GM21786 (cell line): ENCODE measurements around the gene BMP5.

Source experiments
- ATAC-seq: cut with Tn5 transposase; IDR thresholded peaks from one replicate; pipeline ENCODE4 v1.9.1; 2021; ENCODE audit not compliant: unreplicated experiment

Gene BMP5

DNA sequence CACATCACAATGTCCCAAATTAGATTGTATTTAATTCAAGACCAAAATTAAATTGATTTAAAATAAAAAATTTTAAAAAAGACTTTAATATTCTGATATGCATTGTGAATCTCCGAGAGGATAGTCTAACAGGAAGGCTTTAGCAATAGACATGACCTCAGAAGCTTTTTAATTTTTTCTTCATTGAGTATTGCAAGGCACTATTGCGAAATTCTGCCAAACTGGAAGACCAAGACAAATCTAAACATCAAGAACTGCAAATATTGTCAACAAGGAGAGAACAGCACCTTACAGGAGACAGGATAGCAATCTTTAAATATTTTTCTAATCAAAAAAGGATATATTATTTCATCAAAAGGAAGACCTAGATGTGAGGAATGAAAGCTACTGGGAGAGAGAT is 56.9 kb downstream of the BMP5 start:
- no peak for ATAC-seq

GRCh38 chr6:55812509-55812908 is 62.9 kb downstream of the BMP5 start:
- peak; percentile 70 for ATAC-seq

DNA sequence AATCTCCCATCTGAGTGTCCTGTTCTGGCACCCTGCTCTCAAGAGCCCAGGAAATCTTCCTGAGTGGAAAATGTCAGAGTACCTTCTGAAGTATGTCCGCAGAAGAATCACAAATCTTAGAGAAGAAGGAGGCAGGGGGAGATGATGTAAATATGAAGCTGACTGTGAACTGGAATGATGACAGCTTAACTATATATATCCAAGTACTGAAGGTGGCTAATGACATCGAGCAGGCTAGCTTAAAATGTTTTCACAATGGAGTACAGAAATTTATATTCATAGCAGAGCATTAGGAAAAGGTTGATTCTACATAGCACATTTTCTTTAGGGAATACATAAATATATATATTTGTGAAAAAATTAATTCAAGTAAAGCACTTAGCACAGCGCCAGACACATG is 64.3 kb downstream of the BMP5 start:
- ATAC-seq, result no peak

DNA sequence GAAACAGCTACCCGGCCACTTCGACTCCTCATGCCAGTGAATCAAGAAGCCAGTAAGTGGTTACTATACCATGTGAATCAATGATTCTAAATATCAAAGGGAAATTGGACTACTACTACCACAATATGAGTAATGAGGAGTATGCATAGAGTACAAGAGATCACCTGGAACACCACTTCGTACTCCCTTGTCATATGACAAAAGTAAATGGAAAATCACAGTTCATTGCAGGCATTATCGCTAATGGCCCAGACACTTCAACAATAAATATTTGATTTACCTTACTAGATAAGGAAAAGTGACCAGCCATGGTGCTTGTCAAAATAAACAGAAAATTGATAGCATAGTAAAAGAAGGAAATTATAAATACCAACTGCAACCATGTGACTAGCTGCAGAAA is 73.1 kb downstream of the BMP5 start:
- ATAC-seq, result no peak

DNA sequence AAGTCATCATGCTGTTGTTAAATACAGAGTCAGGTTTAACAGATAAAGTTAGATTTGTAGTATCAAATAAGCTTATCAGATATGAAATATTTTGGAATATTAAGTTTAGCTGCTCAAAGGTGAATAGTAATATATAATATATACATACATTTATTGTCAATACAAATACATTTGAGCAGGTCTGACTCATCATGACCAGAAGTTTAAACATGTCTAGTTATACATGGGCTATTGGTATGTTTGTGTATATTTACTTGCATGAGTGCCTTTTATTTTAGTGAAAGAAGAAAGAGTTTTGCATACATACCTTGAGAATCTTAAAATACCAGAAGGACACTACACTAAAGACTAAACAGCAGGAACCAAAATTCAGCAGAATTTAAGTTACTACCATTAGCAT is 76.8 kb downstream of the BMP5 start:
- no peak for ATAC-seq

GRCh38 chr6:55794136-55794812 is 81.1 kb downstream of the BMP5 start:
- ATAC-seq, result no peak

DNA sequence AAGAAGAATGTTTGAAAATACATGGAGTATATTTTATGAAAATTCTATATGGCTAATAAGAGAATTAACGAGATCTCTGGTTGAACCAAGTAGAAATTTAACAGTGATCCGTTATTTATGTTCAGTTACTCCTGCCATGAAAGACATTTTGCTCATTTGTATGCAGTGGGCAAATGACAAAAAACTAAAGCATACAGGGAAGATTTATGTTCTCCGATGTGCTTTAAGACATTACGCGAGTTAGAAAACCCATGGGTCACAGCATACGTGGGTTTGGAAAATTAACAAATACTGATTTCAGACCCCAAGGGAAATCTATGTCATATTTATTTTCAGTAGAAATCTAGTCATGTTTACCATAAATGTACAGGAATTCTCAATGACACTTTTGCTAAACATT is 90.1 kb downstream of the BMP5 start:
- ATAC-seq, result no peak

DNA sequence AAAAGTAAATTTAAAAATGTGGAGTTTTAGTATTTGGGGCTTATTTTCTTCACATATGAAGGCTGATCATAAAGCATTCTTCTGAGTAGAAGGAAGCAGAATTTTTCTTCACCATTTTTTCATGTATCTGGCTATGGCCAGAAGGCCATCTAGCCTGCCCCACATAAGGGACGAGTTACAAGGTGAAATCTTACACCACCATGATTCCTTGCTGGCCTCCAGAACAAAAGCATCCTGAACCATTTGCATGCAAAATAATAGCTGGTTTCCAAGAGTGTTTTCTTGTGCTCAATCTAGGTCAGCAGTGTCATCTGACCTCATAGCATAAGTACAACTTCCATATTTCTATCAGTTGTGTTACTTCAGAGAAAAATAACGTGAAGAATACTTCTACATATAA is 93.1 kb downstream of the BMP5 start:
- no peak for ATAC-seq

GRCh38 chr6:55778705-55779104 is 96.7 kb downstream of the BMP5 start:
- no peak for ATAC-seq

DNA sequence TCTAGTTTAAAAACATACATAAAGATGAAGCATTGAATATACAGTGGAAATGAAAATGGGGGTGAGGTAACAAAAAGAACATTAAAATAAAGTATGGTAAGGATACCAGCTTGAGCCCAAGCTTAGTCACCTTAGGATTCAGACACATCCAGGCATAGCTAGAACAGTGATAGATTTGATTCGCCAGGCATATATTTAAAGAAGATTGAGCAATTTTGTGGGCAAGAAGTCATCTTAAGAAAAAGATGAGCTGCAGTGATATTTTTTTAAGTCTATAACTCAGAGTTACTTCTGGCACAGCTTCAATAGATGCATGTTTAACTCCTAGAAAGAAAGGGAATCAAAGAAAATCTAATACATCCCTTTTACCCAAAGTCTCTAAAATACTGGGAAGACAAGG is 97.9 kb downstream of the BMP5 start:
- no peak for ATAC-seq

GRCh38 chr6:55776113-55776512 is 99.3 kb downstream of the BMP5 start:
- ATAC-seq, result no peak

GRCh38 chr6:55775029-55775318 is 100.4 kb downstream of the BMP5 start:
- ATAC-seq, result no peak

GRCh38 chr6:55774286-55775028 is 100.9 kb downstream of the BMP5 start:
- no peak for ATAC-seq

GRCh38 chr6:55773620-55774216 is 101.7 kb downstream of the BMP5 start:
- no peak for ATAC-seq

DNA sequence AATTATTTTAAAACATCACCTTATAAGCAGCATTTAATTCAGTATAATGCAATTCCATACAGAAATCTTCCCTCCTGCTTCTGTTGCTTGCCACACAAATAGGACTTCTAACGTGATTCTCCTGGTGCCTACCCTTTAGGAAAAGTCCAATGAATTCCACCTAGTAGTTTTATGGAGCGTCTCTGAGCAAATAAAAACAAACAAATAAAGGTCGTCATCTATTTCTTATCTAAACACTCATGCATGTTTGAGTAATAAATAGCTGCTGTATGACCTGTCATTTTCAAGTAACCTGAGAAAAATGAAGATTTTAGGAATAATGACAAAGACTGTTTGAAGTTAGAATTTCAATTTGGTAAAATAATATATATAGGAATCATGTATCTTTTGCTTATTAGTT is 102.7 kb downstream of the BMP5 start:
- no peak for ATAC-seq

DNA sequence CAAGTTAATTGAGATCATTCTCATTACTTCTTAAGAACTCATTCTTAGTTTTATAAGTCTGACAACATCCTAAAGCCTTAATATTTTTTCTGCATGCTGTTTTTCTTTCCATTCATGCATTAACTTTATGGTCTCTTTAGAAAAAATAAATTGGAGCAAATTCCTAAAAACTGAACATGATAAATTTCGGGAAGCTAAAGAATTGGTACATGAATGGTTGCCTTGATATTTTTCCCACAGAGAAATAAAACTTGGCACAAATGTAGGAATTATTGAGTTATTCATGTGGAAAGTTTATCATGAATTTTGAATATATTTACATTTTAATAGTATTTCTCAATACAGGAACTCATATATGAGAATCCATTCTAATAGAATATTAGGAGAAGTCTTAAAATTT is 115.9 kb downstream of the BMP5 start:
- ATAC-seq, result no peak

GRCh38 chr6:55758156-55758937 is 117.0 kb downstream of the BMP5 start:
- no peak for ATAC-seq

DNA sequence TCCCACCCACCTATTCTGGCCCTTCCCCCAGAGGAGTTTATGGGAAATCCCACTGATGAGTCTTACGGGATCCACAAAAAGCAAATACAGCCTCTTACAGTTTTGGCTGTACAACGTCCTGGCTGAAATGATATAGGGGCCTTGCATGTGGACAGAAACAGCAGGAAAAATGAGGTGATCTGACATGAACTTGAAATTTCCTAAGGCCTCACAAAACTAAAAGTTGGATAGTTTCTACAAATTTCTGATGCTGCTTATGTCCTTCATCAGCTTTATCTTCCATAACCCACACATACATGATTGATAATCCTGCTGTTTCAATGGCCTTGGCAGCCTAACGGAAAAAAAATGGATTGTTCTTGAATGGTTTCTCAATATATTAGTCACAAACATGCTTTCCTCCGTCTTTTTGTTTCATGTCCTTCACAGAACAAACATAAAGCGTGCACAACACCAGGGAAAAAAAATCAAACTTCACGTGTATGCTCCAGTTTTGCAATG is 118.8 kb downstream of the BMP5 start:
- no peak for ATAC-seq

DNA sequence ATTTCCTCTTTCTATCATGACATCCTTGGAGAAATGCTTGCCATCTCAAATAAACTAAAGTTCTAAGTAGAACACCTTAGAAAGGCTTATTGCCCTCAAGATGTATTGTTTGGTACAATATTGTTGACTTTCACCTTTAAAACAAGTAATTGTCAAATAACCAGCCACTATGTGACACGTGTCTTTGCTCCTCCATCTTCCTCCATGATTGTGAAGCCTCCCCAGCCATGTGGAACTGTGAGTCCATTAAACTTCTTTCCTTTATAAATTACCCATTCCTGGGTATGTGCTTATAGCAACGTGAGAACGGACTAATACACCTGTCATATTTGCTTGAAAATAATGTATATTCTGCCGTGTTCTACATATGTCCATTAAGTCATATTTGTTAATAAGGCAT is 126.5 kb downstream of the BMP5 start:
- no peak for ATAC-seq

- no peak for ATAC-seq
Observed at GRCh38 chr6:55746473-55746872, 128.9 kb downstream of the BMP5 start.

DNA sequence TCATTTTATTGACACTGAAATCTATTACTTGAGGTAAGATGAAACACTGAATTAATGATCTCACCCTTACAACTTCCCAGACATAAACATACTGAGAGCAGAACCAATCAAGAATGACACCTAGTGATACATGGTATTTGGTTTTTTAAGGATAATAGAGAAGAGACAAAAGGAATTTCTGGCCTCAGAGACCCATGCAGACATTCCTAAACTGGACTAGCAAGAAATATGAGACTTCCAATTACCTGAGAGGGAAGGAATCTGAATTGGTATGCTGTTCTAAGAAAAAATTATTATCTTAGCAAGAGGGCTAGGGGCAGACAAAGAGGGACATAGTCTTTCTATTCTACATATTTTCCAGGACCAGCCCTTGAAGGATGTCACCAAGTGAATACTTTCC is 141.1 kb downstream of the BMP5 start:
- ATAC-seq, result no peak

- no peak for ATAC-seq
Observed at GRCh38 chr6:55729665-55730064, 145.7 kb downstream of the BMP5 start.
